ENCODE results near the gene SDSL. TPM values are rescaled to one million over a fixed set of nuclear protein-coding genes. Genes with fewer than 3 reads are reported as not detected.

Gene SDSL
- total RNA-seq, 1 experiment from 2014 or later, result 3.9 TPM

- no peak for DNase-seq (ENCODE audit: low read depth)
Measured at GRCh38 chr12:113467502-113468364, 45.6 kb downstream of the SDSL start.

GRCh38 chr12:113468365-113469223, 46.4 kb downstream of the SDSL start:
- DNase-seq (ENCODE audit: low read depth), result no peak

GRCh38 chr12:113469224-113469948, 47.2 kb downstream of the SDSL start:
- DNase-seq (ENCODE audit: low read depth), result no peak

GRCh38 chr12:113469949-113470743, 48.0 kb downstream of the SDSL start:
- DNase-seq (ENCODE audit: low read depth), result no peak

GRCh38 chr12:113470871-113471618, 48.9 kb downstream of the SDSL start:
- DNase-seq (ENCODE audit: low read depth), result no peak

GRCh38 chr12:113471619-113472171, 49.5 kb downstream of the SDSL start, which contains the start of gene LHX5:
Gene LHX5, minus strand, starts transcription at chr12:113471871. Its CDS starts 373 bp downstream, at chr12:113471498.
- DNase-seq (ENCODE audit: low read depth), result no peak

GRCh38 chr12:113472191-113473121, 50.3 kb downstream of the SDSL start:
- DNase-seq (ENCODE audit: low read depth), result no peak

- DNase-seq (ENCODE audit: low read depth), result no peak
Measured at GRCh38 chr12:113473400-113473799, 51.2 kb downstream of the SDSL start.

- no peak for DNase-seq (ENCODE audit: low read depth)
Measured at GRCh38 chr12:113473942-113474341, 51.8 kb downstream of the SDSL start.

- DNase-seq (ENCODE audit: low read depth), result no peak
Measured at GRCh38 chr12:113474635-113475436, 52.7 kb downstream of the SDSL start.

- DNase-seq (ENCODE audit: low read depth), result no peak
Measured at GRCh38 chr12:113475451-113476175, 53.4 kb downstream of the SDSL start.

GRCh38 chr12:113476176-113476986, 54.2 kb downstream of the SDSL start:
- no peak for DNase-seq (ENCODE audit: low read depth)

GRCh38 chr12:113477171-113477841, 55.1 kb downstream of the SDSL start:
- no peak for DNase-seq (ENCODE audit: low read depth)

- no peak for DNase-seq (ENCODE audit: low read depth)
Measured at GRCh38 chr12:113477842-113478215, 55.6 kb downstream of the SDSL start.

- no peak for DNase-seq (ENCODE audit: low read depth)
Measured at GRCh38 chr12:113478351-113479011, 56.3 kb downstream of the SDSL start.
